HCT116 (cell line): Measurements from ENCODE around the gene PIN1. TPM values are rescaled to one million over a fixed set of nuclear protein-coding genes. Genes with fewer than 3 reads are reported as not detected.

Source experiments
- ATAC-seq: fragments of 200-7000 bp; cut with Tn5 transposase; 2 replicates; pipeline ENCODE4 v1.9.1; 2020; ENCODE audit warnings: mild to moderate bottlenecking, moderate library complexity
- BruUV-seq: library from RNA; stranded (reverse); fragments of 400-500 nt; replicated peaks from 2 replicates; lab custom pipeline; 2021; lab: Mats Ljungman, UMichigan
- CTCF ChIA-PET: fragments of 300-600 bp; sonication (Branson Sonifier 250); formaldehyde crosslinking; loops from one replicate; lab custom pipeline; 2021; ENCODE audit warnings: antibody characterized with exemption; lab: Charles Lee
- POLR2A ChIA-PET: fragments of 300-600, 350-600 bp; sonication (Branson Sonifier 250); formaldehyde crosslinking; loops from one replicate; lab custom pipeline; 2021; ENCODE audit warnings: antibody characterized with exemption; lab: Charles Lee
- RAD21 ChIA-PET, 2 experiments: fragments of 300-600 bp; sonication (Branson Sonifier 250); formaldehyde crosslinking; loops; one replicate each; lab custom pipeline; 2023; ENCODE audit warnings: low total read pairs in 2 of 2; ENCODE audit not compliant: uncharacterized antibody in 2 of 2, unreplicated experiment in 2 of 2, low non-redundant PET in 1 of 2; lab: Charles Lee
- DNase-seq: peaks from one replicate; pipeline ENCODE4 v3.0.0-alpha.2; 2010; ENCODE audit warnings: low read depth, low spot score
- H2AFZ ChIP-seq: fragments of 200-600 bp; shearing (Covaris generic), sonication (generic); 2 replicates; pipeline ENCODE4 v1.6.1; 2017; ENCODE audit warnings: low read depth, mixed run types, mixed read lengths, antibody characterized with exemption, low read length; ENCODE audit not compliant: poor library complexity, severe bottlenecking
- H3K27ac ChIP-seq: 2 replicates; pipeline ENCODE4 v1.5.1; 2012; ENCODE audit warnings: low read depth, low read length
- H3K27me3 ChIP-seq: fragments of 200-600 bp; sonication (generic); 2 replicates; pipeline ENCODE4 v1.6.1; 2016; ENCODE audit warnings: mixed run types, low read length, mixed read lengths; ENCODE audit not compliant: insufficient read depth
- H3K36me3 ChIP-seq, 2 experiments: fragments of 200-500 bp in 1 of 2; fragments of 200-600 bp in 1 of 2; sonication (Bioruptor generic) in 1 of 2; sonication (generic) in 1 of 2; 2 replicates each; pipeline versions ENCODE4 v1.5.1 to v1.6.1; 2014 to 2016; ENCODE audit warnings: low read length in 2 of 2, inconsistent platforms in 1 of 2, mixed read lengths in 1 of 2, mixed run types in 1 of 2; ENCODE audit not compliant: insufficient read depth in 2 of 2, control insufficient read depth in 1 of 2
- H3K4me1 ChIP-seq, 2 experiments: fragments of 200-600 bp in 1 of 2; sonication (generic) in 1 of 2; 2 replicates each; pipeline versions ENCODE4 v1.5.1 to v1.6.1; 2012 to 2017; ENCODE audit warnings: low read length in 2 of 2, inconsistent platforms in 1 of 2, mild to moderate bottlenecking in 1 of 2, mixed read lengths in 1 of 2, mixed run types in 1 of 2, moderate library complexity in 1 of 2; ENCODE audit not compliant: insufficient read depth in 2 of 2, control insufficient read depth in 1 of 2
- H3K4me2 ChIP-seq: fragments of 200-600 bp; sonication (generic); 2 replicates; pipeline ENCODE4 v1.6.1; 2017; ENCODE audit warnings: mixed run types, low read length, mixed read lengths
- H3K4me3 ChIP-seq, 2 experiments: fragments of 200-600 bp in 1 of 2; sonication (generic) in 1 of 2; replicated peaks in 1 of 2; 2 replicates each; pipeline ENCODE4 v1.5.1; 2011 to 2016; ENCODE audit warnings: low read length in 2 of 2, control low read depth in 1 of 2, low read depth in 1 of 2, mild to moderate bottlenecking in 1 of 2, mixed read lengths in 1 of 2, mixed run types in 1 of 2
- H3K79me2 ChIP-seq: fragments of 200-600 bp; sonication (generic); 2 replicates; pipeline ENCODE4 v1.6.1; 2017; ENCODE audit warnings: mild to moderate bottlenecking, mixed run types, low read length, moderate library complexity, mixed read lengths; ENCODE audit not compliant: insufficient read depth
- H3K9ac ChIP-seq: fragments of 200-600 bp; sonication (generic); 2 replicates; pipeline ENCODE4 v1.6.1; 2016; ENCODE audit warnings: low read length, mixed read lengths
- H3K9me2 ChIP-seq: fragments of 200-600 bp; sonication (generic), shearing (Covaris generic); 2 replicates; pipeline ENCODE4 v1.6.1; 2017; ENCODE audit warnings: mixed run types, mild to moderate bottlenecking, moderate library complexity; ENCODE audit not compliant: insufficient read depth
- H3K9me3 ChIP-seq, 2 experiments: fragments of 200-500 bp in 1 of 2; fragments of 200-600 bp in 1 of 2; sonication (Bioruptor generic) in 1 of 2; sonication (generic) in 1 of 2; 2 replicates each; pipeline ENCODE4 v1.6.1; 2014 to 2017; ENCODE audit warnings: low read length in 2 of 2, mixed read lengths in 2 of 2, inconsistent platforms in 1 of 2, low read depth in 1 of 2, mild to moderate bottlenecking in 1 of 2, mixed run types in 1 of 2, moderate library complexity in 1 of 2; ENCODE audit not compliant: control insufficient read depth in 1 of 2, insufficient read depth in 1 of 2
- H4K20me1 ChIP-seq: fragments of 200-600 bp; sonication (generic), shearing (Covaris generic); 2 replicates; pipeline ENCODE4 v1.6.1; 2017; ENCODE audit warnings: mixed run types, mild to moderate bottlenecking, moderate library complexity; ENCODE audit not compliant: insufficient read depth
- CBX3 ChIP-seq: IDR thresholded peaks from 2 replicates; pipeline ENCODE4 v1.6.1; 2012; ENCODE audit warnings: low read depth
- CTCF ChIP-seq, 3 experiments: fragments of 200-600 bp in 1 of 3; sonication (generic) in 1 of 3; IDR thresholded peaks in 2 of 3; conservative IDR thresholded peaks in 1 of 3; 2 replicates each; pipeline ENCODE4 v1.5.1; 2012 to 2017; ENCODE audit warnings: low read depth in 2 of 3, low read length in 2 of 3, antibody characterized with exemption in 1 of 3, borderline replicate concordance in 1 of 3, control low read depth in 1 of 3, mild to moderate bottlenecking in 1 of 3, mixed read lengths in 1 of 3, mixed run types in 1 of 3, moderate library complexity in 1 of 3; ENCODE audit not compliant: insufficient read depth in 1 of 3
- EZH2 ChIP-seq: fragments of 200-600 bp; sonication (generic); IDR thresholded peaks from 2 replicates; pipeline ENCODE4 v1.6.1; 2017; ENCODE audit warnings: antibody characterized with exemption, mixed run types
- FOSL1 ChIP-seq: IDR thresholded peaks from 2 replicates; pipeline ENCODE4 v1.6.1; 2012; ENCODE audit warnings: low read depth
- RAD21 ChIP-seq: IDR thresholded peaks from 2 replicates; pipeline ENCODE4 v1.6.1; 2012; ENCODE audit warnings: low read depth, mild to moderate bottlenecking
- SIN3A ChIP-seq: IDR thresholded peaks from 2 replicates; pipeline ENCODE4 v1.6.1; 2012; ENCODE audit warnings: low read depth
- SP1 ChIP-seq: IDR thresholded peaks from 2 replicates; pipeline ENCODE4 v1.6.1; 2012; ENCODE audit warnings: low read depth
- TCF7L2 ChIP-seq: IDR thresholded peaks from 2 replicates; pipeline ENCODE4 v1.7.0; 2011; ENCODE audit warnings: borderline replicate concordance, inconsistent platforms; ENCODE audit not compliant: insufficient read depth, insufficient read length; ENCODE audit errors: extremely low read depth
- intact Hi-C: fragments of 100-400 bp; cut with micrococcal nuclease; formaldehyde crosslinking; loops from 2 replicates; pipeline ENCODE4 v1.10.0; 2022
- total RNA-seq: library from RNA; stranded (reverse); gene quantifications from one replicate; pipeline ENCODE4 v1.2.1, GENCODE V29; 2021; ENCODE audit not compliant: unreplicated experiment

The PIN1 gene
- total RNA-seq, 1 experiment from 2014 or later: 78.9 TPM

GRCh38 chr19:9847087-9847671 lies 12.1 kb downstream of the PIN1 start:
- H3K9me3 ChIP-seq: no peaks in the 10 kb centered on the region
- RAD21 ChIA-PET: no interaction called here
- H3K27ac ChIP-seq: peak overlapping the region; percentile 1; the same call in 1 of the 2 replicates
- H3K9ac ChIP-seq: peak overlapping the region; percentile 24; the same call in 1 of the 2 replicates
- no peak overlapping the region for H2AFZ ChIP-seq
- peaks cover 0 to 14% of the 10 kb centered on the region in 2 experiments; a peak in 2 of 4 replicates for H3K4me1 ChIP-seq
- H3K9me2 ChIP-seq: no peaks in the 10 kb centered on the region
- POLR2A ChIA-PET: no interaction called here
- peak overlapping the region; percentile 37; the same call in 1 of the 2 replicates for H3K4me2 ChIP-seq
- peaks cover 5 to 17% of the 10 kb centered on the region in 2 experiments; a peak in 3 of 4 replicates for H3K36me3 ChIP-seq
- ATAC-seq: peak; percentile 94
- intact Hi-C loops: loop anchor here (1.0 to 5.0 kb wide), 4 partner anchors 12 to 710 kb away; partner anchors contain the start of gene PIN1
- no peak overlapping the region for H3K4me3 ChIP-seq
- no peaks in the 10 kb centered on the region for H3K27me3 ChIP-seq
- CTCF ChIA-PET: no interaction called here
- no peak for TF ChIP-seq EZH2
- TF ChIP-seq RAD21: peak; percentile 71
- TF ChIP-seq CBX3: no peak
- TF ChIP-seq TCF7L2: peak; percentile 11
- TF ChIP-seq FOSL1: no peak
- no peak for TF ChIP-seq SIN3A
- TF ChIP-seq SP1: no peak
- peak; percentile 46 to 73 (median 72); a peak in 5 of 6 replicates for TF ChIP-seq CTCF (IDR thresholded peaks at IDR 0.05 in 2 of 3, conservative IDR thresholded peaks at IDR 0.05 in 1 of 3; ENCODE audit: borderline replicate concordance in 1 of 3, insufficient read depth in 1 of 3, low read depth in 2 of 3, low read length in 2 of 3)
- TF ChIP-seq, all 23 proteins: peak for 3
- Histone ChIP-seq H3K79me2 (peaks cover 11% of the 10 kb centered on the region; the same call in 1 of the 2 replicates), H4K20me1 (no peaks in the 10 kb centered on the region)
- BruUV-seq: no TSS peak
- peak; percentile 56 for DNase-seq
